Keratinocyte (primary cell): Measurements from ENCODE around the gene FMOD.

Experiments
- CTCF ChIP-seq, 3 experiments: IDR thresholded peaks in 1 of 3; conservative IDR thresholded peaks in 1 of 3; optimal IDR thresholded peaks in 1 of 3; 2 replicates in 2 of 3; 3 replicates in 1 of 3; pipeline versions ENCODE3 to v1.5.1; 2011; ENCODE audit warnings: low read length in 3 of 3, mild to moderate bottlenecking in 3 of 3, moderate library complexity in 2 of 3, control low read depth in 1 of 3, inconsistent platforms in 1 of 3; ENCODE audit not compliant: insufficient read depth in 2 of 3; ENCODE audit errors: extremely low read depth in 1 of 3
- EZH2 ChIP-seq: IDR thresholded peaks from one replicate; pipeline ENCODE4 v1.6.1; 2012; ENCODE audit warnings: inconsistent platforms, mild to moderate bottlenecking, low read length, moderate library complexity

- TF ChIP-seq CTCF (optimal IDR thresholded peaks at IDR 0.05 in 1 of 3, IDR thresholded peaks at IDR 0.05 in 1 of 3, conservative IDR thresholded peaks at IDR 0.05 in 1 of 3; ENCODE audit: extremely low read depth in 1 of 3, insufficient read depth in 2 of 3, low read length in 3 of 3) (no peak), EZH2 (no peak)
These were observed 973 bp downstream of the FMOD start for GRCh38 chr1:203349773-203350524.
